Umbilical cord (tissue), 2 donors: ENCODE data around the gene TOX2. TPM values are rescaled to one million over a fixed set of nuclear protein-coding genes. Genes with fewer than 3 reads are reported as not detected.

Experiments
- DNase-seq: peaks from one replicate; pipeline ENCODE4 v3.0.0-alpha.2; 2015; ENCODE audit warnings: low spot score
- total RNA-seq: library from RNA; depleted of rRNA; stranded (reverse); fragments of >200 nt; gene quantifications from one replicate; pipeline ENCODE4 v1.2.3, GENCODE V29; 2014; ENCODE audit warnings: low replicate concordance; ENCODE audit not compliant: insufficient read depth

The TOX2 gene
- total RNA-seq, 1 donor from 2014 or later: not detected

DNA sequence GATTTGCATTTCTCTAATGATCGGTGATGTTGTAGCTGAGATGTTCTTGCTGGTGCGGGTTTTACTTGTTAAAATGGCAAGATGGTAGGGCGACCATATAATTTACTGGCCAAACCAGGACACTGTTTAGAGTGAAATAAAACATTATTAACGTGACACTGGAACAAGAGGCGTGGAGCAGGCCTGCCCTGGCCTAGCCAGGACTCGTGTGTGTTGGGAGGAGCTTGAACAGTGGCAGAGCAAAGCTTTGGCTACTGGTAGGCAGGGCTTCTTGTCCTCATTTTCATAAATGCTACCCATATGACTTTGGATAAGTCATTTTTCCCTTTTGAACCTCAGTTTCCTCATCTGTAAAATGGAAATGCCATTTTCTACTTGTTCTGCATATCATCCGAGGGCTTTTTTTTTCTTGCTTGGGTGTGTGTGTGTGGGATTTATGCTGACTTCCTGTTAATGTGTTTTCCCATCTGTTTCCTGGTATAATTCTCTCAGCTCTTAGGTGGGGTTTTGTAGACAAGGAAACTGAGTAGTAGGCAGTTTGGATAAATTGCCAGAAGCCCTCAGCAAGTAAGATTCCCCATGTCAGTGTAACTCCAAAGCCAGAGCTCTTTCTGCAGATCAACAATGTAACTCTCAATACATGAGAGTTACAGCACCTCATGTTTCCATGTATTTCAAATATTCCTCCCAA is 81.7 kb downstream of the TOX2 start:
- DNase-seq: no peak

DNA sequence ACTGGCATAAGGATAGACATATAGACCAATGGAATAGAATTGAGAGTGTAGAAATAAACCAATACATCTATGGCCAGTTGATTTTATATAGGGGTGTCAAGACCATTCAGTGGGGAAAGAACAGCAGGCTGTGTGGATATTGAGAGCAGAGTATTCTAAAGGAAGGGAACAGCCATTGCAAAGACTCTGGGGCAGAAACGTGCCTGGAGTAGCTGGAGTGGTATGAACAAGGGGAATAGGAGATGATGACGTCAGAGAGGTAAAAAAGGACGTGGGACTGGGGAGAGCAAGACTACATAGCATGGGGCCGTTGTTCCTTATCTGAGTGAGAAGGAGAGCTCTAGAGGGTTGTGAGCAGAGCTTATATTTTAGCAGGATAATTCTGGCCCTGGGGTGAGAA is 85.2 kb downstream of the TOX2 start:
- no peak for DNase-seq

DNA sequence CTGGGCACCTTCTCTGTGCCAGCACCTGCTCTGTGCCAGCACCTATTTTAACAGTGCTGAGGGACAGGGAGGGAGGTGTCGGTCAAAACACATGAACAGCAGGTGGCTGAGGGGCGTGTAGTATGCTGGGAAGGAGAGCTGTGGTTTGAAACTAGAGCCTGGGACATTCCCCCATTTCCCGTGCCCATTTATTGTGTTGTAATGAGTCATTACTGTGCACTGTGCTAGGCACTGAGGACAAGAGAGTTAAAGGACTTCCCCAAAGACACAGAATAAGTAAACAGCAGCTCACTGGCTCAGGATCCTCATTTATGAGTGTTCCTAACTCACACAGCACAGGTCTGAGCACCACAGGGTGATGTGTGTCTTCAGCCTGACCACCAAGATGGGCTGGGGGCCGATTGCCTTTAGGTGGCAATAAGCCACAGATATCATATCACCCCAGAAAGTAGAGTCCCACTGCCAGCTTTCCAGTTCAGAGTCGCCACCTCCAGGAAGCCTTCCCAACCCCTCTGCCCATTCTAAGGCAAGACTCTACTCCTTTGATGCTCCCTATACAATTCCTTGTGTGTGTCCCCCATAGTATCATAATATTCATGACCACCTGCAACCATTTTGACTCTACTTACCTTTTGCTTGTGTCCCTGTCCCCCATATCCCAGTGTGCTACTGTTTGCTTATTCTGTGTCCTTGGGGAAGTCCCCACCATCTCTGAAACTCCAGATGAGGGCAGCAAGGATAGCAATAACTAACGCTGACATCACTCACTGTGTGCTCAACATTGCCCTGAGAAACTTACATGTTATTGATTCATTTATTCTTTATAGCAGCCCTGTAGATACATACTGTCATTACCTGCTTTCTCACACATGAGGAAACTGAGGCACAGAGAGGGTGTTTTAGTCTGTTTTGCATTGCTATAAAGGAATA is 87.3 kb downstream of the TOX2 start:
- DNase-seq: no peak

DNA sequence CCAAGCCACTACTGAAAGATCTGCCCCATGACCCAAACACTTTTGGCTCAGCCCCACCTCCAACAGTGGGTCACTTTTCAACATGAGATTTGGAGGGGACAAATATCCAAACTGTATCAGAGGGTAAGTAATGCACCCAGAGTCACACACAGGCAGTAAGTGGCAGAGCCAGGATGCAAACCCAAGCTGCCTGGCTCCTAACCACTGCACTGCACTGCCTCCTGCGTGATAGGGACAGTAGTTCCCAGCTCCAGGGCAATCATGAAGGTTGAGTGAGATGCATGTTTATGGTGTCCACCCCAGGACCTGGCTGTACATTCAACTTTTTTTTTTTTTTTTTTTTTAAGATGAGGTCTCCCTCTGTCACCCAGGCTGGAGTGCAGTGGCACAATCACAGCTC is 88.2 kb downstream of the TOX2 start:
- no peak for DNase-seq

DNA sequence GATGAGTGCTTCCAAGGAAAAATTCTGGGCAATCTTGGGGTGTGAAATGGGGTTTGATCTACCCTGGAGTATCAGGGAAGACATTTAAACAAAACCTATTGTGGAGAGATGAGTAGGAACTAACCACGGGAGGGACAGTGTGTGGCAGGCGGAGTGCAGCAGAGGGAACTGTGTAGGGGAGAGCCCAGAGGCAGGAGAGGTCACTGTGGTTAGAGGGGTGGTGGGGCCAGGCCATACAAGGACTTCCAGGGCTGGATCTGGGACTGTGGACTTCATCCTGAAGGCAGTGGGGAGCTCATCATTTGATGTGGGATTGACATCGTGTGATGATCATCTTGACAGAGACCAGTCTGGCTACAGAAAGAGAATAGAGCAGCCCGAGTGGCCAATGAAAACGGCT is 89.0 kb downstream of the TOX2 start:
- no peak for DNase-seq

DNA sequence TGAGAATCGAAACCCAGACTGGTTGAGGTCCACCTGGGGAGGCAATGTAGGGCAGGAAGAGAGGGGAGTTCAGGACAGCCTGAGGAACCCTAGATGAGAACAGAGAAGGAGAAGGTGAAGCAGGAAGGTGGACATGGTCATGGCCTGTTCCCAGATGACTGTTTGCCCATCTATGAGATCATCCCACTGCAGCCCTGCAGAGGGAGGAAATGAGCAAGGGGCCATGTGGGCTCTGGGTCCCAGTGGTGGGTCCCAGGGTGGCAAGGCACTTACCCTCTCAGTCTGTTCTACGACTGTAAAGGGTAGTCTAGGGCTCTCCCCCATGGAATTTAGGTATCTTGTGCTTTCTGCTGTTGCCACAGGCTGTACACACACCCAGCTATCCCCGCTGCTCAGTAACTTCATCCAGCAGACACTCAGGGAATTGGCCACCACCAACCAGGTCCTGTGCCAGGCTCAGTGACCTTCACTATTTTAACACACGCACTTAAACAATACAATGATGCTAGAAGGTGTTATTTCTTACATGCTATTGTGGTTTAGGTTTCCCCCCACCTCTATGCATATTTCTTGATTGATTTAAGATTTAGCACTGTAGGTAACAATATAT is 89.8 kb downstream of the TOX2 start:
- DNase-seq: no peak

DNA sequence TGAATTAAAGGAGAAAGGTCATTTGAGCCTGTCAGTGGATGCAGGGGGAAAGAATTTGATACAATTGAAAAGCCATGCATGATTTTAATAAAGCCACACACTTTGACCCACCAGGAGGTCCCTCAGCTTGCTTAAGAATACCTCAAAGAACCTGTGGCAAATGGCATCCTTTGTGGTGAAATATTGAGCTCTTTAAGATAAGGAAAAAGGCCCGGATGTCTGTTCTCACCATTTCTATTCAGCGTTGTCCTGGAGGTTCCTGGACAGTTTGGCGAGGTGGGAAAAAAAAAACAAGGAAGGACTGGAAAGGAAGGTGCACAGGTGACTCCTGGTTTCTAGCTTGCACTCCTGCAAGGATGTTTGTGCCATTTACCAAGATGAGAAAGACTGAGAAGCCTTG is 91.0 kb downstream of the TOX2 start:
- no peak for DNase-seq

DNA sequence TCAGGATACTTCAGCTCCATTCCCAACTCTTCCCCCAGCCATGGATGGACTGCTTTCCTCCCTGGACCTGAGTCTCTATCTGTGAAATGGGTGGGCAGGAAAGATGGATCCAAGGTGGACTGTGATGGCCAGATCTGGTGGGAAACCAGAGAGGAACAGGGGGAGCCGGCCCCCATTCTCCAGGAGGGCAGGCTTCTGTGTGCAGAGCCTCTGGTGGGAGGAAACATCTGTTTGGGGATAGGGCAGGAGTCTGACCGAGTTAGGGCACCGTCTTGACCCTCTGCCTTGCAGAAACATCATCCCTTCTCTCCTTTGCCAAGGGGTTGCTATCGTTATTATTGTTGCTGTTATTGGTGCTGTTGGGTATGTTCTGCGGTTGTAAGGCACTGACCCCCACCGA is 91.5 kb downstream of the TOX2 start:
- no peak for DNase-seq

DNA sequence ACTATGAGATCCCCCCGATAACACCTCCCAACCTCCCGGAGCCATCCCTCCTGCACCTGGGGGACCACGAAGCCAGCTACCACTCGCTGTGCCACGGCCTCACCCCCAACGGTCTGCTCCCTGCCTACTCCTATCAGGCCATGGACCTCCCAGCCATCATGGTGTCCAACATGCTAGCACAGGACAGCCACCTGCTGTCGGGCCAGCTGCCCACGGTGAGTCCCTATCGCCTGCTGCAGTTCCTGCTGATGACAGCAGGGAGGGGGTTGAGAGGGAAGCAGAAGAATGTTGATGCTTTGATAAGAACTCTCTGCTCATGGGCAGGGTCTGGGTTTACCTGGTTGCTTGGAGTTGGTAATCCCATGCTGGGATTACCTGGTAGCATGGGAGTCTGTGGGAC is 91.9 kb downstream of the TOX2 start:
- DNase-seq: no peak

DNA sequence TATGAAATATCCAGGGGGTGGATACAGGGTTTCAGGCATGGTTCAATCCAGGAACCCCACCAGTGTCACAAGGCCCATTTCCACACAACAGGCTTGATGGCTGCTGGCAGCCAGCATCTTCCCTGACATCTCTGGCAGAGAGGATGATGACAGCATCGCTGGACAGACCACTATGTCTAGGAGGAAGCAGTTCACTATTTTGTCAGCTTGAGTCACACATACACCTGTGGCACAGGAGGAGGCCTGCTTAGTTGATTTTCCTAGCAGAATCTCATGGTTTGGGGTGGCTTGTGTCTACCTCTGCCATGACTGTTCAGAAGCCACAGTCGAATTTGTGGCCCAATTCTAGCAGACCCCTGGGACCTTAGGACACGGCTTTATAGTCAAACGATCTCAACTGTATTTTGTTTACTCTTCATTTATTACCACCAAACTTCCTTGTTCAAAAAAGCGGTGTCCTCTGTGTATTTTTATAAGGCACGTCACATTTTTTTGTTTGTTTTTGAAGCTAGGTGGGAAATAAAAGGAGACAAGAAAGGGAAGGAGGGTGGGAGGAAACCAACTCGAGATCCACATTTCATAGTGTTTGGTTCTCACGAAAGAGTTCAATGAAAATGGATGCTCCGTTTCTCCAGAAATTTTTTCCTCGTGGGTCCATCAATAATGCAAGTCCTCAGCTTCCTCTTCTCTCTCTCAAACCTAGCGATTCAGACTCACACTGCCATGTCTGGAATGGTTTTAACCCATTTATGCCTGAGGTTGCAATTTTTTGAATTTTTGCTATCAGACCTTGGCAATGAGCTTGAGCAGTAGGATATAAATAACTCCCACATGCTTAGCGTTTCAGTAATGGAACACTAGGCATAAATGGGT is 94.4 kb downstream of the TOX2 start:
- no peak for DNase-seq

DNA sequence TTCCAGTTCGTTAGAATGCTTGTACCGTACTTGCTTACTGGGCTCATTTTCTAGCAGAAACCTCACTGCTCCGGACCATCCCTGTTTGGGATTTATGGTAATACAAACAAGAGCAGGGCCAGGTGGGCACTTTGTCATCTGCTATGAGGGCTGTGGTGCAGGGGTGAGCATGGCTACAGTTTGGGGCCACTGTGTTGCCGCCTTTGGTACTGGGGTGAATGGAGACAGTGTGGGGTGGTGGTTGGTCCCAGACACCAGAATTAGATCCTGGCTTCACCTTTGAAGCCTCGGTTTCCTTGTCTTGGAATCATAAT is 95.0 kb downstream of the TOX2 start:
- DNase-seq: no peak

DNA sequence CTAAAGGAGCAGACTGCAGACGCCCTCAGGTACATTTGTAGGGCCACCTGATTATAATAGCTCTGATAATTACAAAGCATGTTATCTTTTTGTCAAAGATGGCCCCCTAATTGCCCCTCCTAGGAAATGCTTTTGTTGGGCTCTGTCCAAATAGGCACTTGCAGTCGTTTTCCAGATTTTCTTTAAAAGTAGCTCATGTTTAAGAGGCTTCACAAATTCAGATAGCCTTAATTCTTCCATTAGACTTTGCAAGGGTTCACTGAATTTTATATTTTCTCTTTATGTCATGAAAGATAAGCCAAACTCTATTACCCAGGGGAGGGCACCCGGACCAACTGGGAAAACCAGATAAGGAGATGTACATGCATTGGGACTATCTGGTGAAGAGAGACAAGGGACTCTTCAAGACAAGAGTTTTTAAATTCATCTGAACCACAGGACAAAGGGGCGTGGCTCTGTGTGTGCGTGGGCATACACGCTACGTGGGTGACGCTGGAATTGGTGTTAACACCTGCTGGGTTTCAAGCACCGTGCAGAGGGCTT is 95.6 kb downstream of the TOX2 start:
- no peak for DNase-seq

DNA sequence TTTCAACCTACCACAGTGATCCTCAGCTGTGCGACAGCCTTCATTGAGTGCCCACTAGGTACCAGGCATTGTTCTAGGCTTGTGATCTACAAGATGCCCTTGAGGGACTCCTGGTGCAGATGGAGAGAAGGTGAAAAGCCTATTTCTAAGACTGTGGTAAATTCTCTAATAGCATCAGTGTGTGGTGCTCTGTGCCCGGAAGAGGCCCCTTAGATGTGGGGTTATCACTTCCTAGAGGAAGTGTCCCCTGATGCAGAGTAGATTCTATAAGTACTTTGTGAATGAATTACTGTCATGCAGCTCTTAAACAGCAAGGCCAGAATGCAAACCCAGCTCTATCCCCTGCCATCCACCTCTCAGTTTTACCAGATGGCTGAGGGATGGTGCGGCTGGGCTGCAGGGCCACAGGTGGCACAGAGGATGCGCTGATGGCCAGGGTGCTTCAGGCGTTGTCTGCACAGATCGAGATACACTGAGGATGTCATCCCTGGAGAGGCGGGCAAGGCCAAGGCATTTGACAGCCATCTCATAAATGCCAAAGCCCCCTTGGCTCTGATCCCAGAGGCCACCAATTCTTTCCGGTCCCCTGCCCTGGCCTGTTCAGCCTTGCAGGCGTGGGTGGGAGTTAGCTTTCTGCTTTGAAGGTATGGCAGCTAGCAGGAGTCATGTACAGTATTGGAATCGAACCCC is 96.7 kb downstream of the TOX2 start:
- DNase-seq: no peak

DNA sequence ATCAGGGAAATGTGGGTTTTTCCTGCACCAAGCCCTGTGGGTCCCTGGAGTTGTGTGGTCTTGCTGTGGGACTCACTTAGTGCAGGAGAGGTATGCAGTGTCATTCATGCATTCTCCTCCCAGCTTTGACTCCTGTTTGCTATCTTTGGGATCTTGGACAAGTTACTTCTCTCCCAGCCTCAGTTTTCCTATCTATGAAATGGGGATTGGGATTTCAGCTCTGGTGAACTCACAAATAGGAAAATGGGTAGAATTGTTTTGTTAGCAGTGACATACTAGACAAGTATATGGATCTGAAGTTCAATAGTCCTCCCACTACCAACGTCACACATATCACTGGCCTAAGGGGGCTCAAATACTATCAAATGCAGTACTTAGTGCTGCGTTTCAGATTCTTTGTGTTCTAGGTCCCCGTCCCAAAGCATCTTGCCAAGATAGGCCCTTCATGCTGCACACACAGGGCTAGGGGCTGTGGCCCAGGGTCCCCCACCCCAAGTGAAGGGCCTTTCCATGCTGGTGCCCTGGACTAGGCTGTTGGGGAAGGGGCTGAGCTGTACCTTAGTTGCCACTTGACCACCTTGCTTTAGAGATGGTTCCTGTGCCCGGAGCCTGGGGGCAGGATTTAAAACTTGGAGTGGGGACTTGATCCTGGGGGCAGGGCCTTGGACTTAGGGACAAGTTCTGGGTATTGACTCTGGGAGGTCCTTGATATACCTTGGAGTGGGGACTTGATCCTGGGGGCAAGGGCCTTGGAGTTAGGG is 98.0 kb downstream of the TOX2 start:
- DNase-seq: no peak

DNA sequence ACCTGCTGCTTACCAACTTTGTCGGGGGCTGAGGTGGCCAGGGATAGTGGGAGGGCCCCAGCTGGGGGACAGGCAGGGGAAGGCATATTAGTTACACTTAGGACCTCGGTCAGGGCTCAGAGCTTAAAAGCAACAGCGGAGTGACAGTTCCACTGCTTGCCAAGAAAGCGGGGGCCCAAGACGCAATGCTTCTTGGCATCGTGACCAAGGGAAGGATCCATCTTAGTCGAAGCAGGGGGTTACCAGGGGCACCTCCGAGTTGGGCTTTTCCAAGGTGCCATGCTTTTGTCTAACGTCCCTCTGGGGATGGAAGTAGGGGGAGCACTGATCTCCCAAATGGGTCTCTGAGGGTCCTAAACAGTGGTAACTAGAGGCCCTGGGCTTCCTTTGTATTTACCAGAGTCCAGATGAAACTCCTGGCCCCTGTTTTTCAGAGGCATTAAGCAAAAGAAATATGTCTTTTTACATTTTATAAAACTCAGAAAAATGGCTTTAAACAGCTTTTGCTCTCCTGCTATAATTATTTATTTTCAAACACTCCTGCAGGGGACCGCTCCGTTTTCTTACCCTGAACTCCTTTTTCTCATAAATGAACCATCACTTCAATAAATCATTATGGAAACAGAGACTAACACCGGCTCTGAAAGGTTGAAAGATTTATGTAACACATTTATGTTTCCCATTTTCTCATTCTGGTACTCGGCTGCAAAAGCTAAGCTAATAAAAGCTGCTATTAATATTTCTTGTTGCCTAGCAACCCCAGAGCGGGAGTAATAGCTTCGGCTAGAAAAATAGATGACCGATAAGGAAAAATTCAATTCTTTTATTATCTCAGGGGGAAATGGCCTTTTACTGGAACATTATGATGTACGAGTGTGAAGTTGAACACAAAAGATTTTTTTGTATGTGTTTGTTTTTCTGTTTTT is 100.4 kb downstream of the TOX2 start:
- DNase-seq: peak; percentile 75

DNA sequence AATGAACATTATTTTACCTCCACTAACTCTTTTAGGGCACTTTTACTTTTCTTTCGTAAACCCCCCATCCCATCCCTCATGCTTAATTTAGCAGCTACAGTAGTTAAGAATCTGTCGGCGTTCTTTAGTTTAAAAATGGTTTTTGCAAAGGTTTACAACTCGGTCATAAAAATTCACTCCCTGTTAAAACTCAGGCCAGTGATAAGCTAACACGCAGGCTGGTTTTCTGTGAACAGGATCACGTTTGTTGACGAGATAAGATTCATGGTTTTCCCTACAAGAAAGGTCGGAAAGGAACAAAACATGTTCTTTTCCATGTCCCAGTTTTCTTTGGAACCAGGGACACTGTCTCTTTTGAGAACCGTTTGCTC is 101.1 kb downstream of the TOX2 start:
- DNase-seq: peak; percentile 40

DNA sequence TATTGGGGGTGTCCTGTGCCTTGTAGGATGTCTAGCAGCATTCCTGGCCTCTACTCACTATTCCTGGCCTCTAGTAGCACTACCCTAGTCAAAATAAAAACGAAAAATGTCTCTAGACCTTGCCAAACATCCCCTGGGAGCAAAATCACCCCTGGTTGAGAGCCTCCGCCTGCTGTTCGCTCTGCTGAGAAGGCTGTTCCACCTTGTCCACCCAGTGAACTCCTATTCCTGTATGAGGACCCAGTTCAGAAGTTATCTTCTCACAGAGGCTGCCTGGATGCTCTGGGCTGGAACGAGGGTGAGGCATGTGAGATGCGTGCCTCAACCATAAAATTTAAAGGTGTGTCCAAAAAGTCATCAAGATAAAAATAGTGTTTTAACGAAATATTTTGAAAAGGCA is 101.9 kb downstream of the TOX2 start:
- DNase-seq: no peak

DNA sequence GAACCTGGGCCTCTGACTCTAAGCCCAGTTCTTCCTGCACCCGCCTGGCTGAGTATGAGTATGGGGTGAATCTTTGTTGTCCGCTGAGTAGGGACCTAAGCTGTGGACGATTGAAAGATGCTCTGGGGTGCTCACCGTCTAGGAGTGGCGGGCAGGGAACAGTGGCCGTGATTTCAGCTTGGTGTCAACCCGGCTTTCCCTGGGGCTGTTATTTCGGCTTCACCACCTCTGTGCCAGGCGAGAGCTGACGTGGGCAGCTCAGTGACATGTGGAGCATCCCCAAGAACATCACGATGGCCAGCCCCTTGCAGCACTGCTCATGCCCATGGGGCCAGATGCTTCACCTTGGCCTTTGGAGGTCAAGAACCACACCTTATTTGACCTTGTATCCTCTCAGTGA is 102.6 kb downstream of the TOX2 start:
- no peak for DNase-seq

DNA sequence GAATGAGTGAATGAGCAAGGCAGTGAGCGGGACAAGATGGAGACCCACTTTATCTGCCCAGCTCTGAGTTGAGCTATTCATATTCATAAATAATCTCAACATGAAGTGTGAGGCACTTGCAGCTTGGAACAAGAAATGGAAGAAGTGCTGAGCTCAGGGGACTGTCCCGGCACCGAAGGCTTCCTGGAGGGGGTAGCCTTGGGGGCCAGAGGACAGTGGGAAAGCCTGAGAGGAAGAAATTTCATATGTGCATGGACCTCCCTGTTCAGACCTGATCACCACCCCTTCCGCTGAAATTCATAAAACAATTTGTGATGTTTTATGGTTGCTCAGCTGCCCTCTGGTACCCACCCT is 103.2 kb downstream of the TOX2 start:
- no peak for DNase-seq
